Hippocampal formation (tissue), 2 donors: Measurements from ENCODE around the gene DCP2.

Experiments
- DNase-seq, 2 donors: peaks; one replicate each; lab custom pipeline; 2025; lab: John Stamatoyannopoulos, UW

The DCP2 gene

GRCh38 chr5:112967520-112968083 lies 9.0 kb upstream of the DCP2 start:
- no peak for DNase-seq

- no peak for DNase-seq
These were observed 8.0 kb upstream of the DCP2 start for GRCh38 chr5:112968411-112969106.

- DNase-seq: no peak
These were observed 5.3 kb upstream of the DCP2 start for GRCh38 chr5:112971276-112971675.

GRCh38 chr5:112973036-112973435 lies 3.6 kb upstream of the DCP2 start:
- no peak for DNase-seq

- DNase-seq: no peak
These were observed 2.7 kb upstream of the DCP2 start for GRCh38 chr5:112973904-112974303.

GRCh38 chr5:112974901-112975300 lies 1.7 kb upstream of the DCP2 start:
- no peak for DNase-seq

- no peak for DNase-seq
These were observed 722 bp upstream of the DCP2 start for GRCh38 chr5:112975721-112976431.

GRCh38 chr5:112977440-112977861 lies 853 bp downstream of the DCP2 start:
- DNase-seq: no peak

GRCh38 chr5:112978836-112979235 lies 2.2 kb downstream of the DCP2 start:
- DNase-seq: no peak

GRCh38 chr5:112979723-112980122 lies 3.1 kb downstream of the DCP2 start:
- DNase-seq: no peak

GRCh38 chr5:112983363-112983762 lies 6.8 kb downstream of the DCP2 start:
- no peak for DNase-seq

GRCh38 chr5:112986224-112986623 lies 9.6 kb downstream of the DCP2 start:
- DNase-seq: no peak

GRCh38 chr5:112995764-112996618 lies 19.4 kb downstream of the DCP2 start:
- peak; percentile 41 for DNase-seq

GRCh38 chr5:112996830-112997374 lies 20.3 kb downstream of the DCP2 start:
- DNase-seq: no peak

GRCh38 chr5:112998296-112998695 lies 21.7 kb downstream of the DCP2 start:
- DNase-seq: no peak

GRCh38 chr5:113000466-113000865 lies 23.9 kb downstream of the DCP2 start:
- no peak for DNase-seq

- DNase-seq: no peak
These were observed 25.8 kb downstream of the DCP2 start for GRCh38 chr5:113002423-113002822.

- no peak for DNase-seq
These were observed 27.2 kb downstream of the DCP2 start for GRCh38 chr5:113003763-113004162.

- DNase-seq: no peak
These were observed 28.9 kb downstream of the DCP2 start for GRCh38 chr5:113005454-113005853.

GRCh38 chr5:113017881-113018635 lies 41.5 kb downstream of the DCP2 start:
- no peak for DNase-seq
